Lower leg skin (tissue), 3 donors: ENCODE measurements around the gene ZNF534.

ENCODE experiments used
- POLR2A ChIP-seq, 2 donors: fragments of 450-650 bp; IDR thresholded peaks; one replicate each; pipeline ENCODE4 v1.6.1; 2016 to 2017; ENCODE audit warnings: antibody characterized with exemption in 2 of 2, mild to moderate bottlenecking in 1 of 2, moderate library complexity in 1 of 2
- TF ChIP-seq, protein P1 (sequence below), 3 donors: fragments of 450-650 bp; IDR thresholded peaks; one replicate each; pipeline ENCODE4 v1.5.1; 2016; ENCODE audit warnings: antibody characterized with exemption in 3 of 3, mild to moderate bottlenecking in 3 of 3, moderate library complexity in 2 of 3

DNA sequence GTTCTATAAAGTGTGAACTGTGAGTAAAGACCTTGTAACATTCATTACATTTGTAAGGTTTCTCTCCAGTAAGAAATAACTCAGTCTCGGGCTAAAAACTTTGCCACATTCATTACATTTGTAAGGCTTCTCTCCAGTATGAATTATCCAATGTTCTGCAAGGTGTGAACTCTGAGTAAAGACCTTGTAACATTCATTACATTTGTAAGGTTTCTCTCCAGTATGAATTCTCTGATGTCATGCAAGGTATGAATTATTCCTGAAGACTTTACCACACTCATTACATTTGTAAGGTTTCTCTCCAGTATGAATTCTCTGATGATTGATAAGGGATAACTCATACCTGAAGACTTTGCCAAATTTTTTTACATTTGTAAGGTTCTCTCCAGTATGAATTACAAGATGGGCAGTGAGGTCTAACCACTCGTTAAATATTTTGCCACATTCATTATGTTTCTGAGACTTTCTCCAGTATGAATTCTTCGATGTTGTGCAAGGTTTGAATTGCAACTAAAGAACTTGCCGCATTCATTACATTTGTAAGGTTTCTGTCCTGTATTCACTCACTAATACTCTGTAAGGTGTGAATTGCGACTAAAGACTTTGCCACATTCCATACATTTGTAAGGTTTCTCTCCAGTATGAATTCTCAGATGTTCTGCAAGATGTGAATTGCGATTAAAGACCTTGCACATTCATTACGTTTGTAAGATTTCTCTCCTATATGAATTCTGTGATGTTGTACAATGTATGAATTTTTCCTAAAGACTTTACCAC lies 45.6 kb downstream of the ZNF534 start:
- TF ChIP-seq POLR2A (IDR thresholded peaks at IDR 0.05), result no peak
- TF ChIP-seq, protein P1, sequence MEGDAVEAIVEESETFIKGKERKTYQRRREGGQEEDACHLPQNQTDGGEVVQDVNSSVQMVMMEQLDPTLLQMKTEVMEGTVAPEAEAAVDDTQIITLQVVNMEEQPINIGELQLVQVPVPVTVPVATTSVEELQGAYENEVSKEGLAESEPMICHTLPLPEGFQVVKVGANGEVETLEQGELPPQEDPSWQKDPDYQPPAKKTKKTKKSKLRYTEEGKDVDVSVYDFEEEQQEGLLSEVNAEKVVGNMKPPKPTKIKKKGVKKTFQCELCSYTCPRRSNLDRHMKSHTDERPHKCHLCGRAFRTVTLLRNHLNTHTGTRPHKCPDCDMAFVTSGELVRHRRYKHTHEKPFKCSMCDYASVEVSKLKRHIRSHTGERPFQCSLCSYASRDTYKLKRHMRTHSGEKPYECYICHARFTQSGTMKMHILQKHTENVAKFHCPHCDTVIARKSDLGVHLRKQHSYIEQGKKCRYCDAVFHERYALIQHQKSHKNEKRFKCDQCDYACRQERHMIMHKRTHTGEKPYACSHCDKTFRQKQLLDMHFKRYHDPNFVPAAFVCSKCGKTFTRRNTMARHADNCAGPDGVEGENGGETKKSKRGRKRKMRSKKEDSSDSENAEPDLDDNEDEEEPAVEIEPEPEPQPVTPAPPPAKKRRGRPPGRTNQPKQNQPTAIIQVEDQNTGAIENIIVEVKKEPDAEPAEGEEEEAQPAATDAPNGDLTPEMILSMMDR (IDR thresholded peaks at IDR 0.05), result no peak
